ENCODE measurements around the gene FAM53B.

FAM53B gene

GRCh38 chr10:124741922-124742412 lies 2.2 kb downstream of the FAM53B start:
- DNase-seq: peak; percentile 64

- DNase-seq: peak; percentile 85
Measured at GRCh38 chr10:124741281-124741921, 2.8 kb downstream of the FAM53B start.

DNA sequence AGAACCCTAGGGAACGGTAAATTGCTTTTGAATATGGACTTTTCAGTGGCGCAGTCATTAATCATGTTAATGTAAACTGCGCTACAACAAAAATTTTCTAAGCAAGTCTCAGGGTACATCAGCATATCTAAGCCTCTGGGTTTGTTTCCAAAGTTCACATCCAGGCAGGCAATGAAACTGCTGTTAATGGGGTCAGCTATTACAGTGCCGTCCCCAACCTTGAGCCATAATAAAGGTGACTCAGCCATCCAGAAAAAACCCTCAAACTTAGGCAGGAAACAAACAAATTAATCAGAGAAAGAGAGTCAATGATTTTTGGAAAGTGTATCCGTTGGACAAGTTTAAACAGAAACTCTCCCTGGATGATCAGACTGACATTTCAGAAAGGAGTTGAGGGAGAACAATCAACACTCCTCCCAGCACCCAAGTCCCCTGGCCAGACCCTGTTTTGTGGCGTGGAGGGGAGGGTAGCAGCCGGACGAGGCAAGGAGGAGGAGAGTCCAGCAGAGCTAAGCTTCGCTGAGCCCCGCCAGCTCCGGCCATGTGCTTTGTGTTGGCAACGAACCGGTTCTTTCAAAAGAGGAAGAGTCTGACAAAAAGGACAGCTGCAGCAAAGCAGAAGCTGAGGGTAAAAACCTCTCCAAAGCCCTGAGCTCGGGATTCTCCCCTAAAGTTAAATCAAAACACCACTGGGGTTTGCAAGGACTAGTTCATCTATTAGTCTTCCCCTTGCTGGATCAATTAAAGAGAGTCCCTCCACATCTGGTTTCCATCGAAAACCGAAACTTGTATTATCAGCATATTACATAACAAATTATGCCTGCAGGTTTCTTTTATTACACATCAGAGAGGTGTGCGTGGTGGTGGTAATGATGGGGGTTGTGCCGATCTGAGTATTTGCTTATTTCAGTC lies 3.6 kb downstream of the FAM53B start:
- DNase-seq: no peak

DNA sequence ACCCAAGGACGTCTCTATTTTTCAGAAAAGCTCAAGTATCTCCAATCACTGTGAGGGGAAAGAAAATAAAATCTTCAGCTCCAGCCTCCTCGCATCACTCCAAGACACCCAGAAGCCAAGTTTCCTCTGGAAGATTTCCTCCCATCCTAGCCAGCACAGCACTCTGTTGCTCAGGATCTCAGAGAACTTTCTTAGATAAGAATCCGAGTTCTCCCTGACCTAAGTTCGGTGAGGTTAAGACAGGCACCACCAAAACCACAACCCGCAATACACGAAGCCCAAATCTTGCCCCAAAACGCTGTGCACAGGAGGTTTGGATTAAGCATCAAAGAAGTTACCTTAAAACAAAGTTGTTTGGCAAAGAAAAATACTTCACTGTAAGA lies 4.2 kb downstream of the FAM53B start:
- peak; percentile 51 for DNase-seq

GRCh38 chr10:124739119-124739921 lies 4.9 kb downstream of the FAM53B start:
- DNase-seq: no peak

DNA sequence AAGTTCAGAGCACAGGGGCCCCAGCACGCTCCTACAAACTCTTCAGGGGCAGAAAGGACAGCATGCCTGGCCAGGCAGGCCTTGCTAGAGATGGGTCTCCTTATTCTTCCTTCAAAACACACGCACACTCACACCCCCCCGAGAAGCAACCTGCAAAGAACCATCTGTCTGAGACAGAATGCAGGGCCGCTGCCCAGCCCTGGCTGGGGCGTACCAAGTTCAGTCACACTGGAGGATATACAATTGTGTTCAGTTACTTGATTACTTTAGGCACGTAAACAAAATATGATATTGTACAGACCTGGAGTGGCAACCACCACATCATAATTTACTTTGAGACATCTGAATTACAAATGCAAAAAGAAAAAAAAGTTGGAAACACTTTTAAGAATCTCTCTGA lies 5.7 kb downstream of the FAM53B start:
- DNase-seq: peak; percentile 7

DNA sequence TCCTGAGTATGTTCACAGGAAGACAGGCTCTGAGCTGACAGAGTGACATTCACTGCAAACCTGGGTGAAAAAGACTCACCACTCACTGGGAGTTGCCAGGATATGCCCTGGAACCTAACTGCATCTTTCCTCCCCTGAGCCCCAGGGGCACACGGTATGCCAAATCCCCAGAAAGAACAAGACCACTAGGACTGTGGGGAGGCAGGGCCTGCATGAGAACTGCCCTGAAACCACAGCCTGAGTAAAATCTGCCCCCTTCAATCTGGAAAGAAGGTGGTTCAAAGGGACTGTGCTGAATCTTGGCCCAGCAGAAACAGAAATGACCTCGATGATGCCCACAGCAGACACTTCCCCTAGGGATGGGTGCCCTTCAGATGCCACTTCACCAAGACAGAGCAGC lies 6.5 kb downstream of the FAM53B start:
- peak; percentile 12 for DNase-seq

- peak; percentile 48 for DNase-seq
Measured at GRCh38 chr10:124737221-124737620, 7.0 kb downstream of the FAM53B start.

DNA sequence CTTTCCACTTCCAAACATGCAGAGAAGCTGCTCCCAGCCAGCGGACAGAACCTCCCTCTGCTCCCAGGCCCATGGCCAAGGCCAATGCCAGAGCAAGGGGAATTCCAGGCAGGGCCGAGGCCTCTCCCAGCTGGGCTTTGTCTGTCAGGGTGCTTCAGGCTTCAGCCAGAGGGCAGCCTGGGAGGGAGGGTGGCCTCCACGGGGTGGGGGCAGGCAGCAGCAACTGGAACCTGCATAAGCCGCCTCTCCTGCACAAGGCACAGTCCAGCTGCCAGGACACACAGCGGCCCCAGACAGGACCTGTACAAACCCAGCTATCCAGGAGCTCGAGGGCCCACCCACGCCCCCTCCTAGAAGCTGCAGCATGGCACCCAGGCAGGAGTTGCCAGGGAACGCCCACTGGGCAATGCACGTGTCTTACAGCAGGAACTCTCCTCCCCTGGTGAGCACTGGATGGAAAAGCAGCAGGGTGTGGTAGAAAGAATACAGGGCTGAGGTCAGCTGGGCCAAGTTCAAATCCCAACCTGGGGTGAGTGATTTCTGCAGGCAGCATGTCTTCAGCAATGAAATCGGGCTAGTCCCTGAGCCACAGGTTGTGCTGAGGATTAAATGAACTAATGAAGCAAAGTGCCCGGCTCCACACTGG lies 7.6 kb downstream of the FAM53B start:
- peak; percentile 2 for DNase-seq

DNA sequence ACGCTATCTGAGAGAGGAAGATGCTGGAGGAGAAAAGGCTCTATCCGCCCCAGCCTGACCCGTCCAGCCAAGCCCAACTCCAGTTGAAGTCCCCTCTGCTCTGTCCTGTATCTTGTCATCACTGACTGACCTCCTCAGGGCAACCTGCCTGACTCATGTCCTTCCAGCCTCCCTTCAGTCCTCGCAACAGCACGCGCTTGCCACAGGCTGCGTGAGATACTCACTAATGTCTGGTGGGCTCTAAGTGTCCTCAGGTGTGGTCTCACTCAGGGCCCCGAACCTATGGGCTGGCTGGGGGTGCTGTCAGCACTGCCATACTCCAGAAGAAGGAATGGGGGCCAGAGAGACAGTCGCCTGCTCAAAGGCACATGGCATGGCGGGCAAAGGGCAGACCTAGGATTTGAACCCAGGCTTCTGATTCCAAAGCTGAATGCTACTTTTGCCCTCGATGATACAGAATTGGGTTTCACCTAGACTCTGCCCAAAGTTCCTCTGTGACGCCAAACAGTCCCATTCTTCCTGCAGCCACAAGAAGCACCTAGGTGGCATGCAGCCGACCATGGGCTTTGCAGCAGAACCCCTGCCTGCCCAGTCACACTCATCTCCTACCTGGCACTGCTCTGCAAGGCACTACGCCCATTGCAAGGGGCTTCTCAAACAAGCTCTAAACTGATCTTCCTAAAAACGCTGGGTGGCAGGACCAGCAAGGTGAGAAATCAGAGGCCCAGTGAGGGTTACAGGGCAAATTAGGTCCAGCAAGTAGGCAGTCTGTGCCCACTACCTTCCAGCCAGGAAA lies 8.5 kb downstream of the FAM53B start:
- DNase-seq: peak; percentile 2

DNA sequence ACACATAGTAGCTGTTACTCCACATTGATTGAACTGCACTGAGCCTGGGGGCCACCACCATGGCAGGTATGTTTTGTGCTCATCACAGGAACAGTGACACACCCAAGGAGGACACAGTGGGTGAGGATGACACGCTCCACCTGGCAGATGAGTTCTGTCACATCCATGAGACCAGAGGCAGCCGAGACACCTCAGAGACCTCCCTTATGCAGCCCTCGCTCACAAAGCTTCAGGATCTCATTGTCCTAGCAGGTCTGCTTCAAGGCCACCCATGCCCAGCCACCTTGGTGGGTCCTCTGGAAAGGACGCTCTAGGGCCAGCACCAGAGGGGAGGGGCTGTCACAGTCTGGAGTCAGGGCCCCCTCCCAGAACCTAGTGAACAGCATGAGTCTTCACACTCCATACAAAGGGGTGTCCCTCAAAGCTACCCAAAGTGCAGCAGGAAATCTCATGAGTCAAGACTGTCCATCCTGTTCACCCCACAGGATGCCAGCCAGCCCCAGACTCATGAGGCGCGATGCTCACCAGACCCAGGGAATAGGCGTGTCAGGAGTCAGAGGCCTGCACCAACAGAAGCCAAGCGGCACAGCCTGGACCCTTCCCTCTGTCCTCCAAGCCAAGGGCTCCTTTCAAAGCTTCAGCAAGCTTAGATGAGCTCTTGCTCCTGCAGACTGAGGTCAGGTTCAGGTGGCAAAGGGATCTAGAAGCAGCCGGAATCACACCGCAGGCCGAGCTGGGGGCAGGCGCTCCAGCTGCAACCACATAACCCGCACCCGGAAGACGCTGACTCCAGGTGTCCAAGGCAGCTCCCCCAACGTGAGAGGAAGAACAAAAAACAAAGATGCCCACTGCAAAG lies 9.6 kb downstream of the FAM53B start:
- DNase-seq: peak; percentile 71

DNA sequence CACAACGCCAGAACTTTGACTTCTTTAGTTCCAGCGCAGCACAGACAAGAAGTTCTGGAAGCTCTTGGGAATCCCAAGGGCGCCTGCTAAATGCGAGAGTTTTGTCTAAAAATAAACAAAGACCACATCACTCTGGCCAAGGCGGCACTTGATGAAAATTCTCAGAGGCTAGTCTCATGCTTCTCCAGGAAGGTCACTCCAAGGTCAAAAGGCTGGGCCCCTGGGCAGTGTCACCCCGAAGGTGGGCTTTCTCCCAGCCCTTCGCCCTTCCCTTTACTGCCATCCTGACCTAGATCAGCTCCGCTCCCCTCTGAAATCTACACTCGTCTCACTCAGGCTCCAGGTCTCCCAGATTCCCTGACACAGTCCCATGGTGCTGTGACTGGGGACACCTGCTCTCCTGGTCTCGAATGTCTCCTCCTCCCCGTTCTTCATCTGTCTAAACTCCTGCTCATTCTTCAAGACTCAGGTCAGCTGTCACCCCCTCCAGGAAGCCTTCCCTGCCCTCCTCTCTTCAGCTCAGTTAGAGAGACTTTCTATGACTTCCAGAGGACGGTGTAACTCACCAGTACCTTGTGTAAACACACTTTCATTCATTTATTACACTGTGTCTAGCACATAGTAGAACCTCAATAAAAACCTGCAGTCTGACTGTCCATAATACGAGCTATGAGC lies 10.5 kb downstream of the FAM53B start:
- peak; percentile 2 for DNase-seq

DNA sequence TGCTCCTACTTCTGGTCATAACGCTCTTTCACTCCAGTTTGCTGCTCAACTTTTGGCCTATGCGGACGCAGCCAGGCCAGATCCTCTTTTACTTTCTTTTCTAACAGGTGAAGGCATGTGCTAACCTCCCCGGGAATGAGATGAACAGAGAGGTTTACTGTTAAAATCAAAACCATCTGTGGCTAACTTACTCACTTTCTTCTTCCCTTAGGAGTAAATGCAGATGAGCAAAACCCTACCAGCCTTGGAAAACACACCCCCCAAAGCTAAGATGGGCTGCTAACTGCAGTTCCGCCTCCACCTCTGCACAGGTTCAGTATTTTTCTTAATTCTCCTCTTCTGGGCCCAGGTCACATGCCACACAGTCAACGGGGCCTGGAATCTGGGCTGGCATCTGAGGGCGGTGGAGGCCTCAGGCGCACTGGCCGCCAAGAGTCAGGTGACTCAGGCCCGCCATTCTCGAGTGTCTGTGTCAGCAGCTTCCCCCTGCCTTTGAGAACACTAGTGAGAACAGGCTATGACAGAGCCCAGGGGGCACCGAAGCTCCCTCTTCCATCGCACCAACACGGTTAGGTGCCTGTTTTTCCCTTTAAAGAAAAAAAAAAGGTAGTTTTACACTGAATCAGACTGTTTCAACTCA lies 11.1 kb downstream of the FAM53B start:
- peak; percentile 70 for DNase-seq

DNA sequence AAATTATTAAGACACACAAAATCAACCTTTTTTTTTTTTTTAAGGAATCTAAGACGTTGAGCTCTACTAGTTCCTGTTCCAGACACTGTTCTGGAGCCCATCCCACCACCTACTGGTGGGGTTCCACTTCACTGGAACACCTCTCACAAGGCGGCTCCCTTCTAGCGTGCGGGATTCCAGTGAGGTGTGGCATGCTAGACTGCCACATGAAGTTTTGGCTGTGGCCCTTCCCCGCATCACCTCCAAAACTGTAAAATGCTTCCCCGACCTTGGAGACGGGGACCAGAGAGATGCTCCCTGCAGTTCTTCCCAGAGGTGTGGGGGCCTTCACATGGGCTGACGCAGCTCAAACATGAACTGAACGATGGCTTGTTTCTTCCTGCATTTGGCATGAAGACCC lies 12.6 kb downstream of the FAM53B start:
- peak; percentile 2 for DNase-seq

DNA sequence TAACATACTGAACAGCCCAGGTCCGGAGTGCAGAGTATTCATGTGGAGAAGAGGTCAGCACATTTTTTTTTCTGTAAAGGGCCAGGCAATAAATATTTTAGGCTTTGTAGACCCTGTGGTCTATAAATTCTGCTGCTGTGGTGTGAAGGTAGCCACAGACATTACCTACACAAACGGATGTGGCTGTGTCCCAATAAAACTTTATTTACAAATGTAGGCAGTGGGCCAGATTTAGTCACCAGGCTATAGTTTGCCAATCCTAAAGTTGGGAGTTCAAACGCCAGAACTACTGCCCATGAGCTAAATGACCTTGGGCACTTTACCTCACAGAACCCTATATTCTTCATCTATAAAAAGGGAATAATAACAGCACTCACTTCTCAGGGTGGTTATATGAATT lies 13.4 kb downstream of the FAM53B start:
- no peak for DNase-seq

GRCh38 chr10:124728830-124729661 lies 15.1 kb downstream of the FAM53B start:
- no peak for DNase-seq

- peak; percentile 51 for DNase-seq
Measured at GRCh38 chr10:124728071-124728829, 15.9 kb downstream of the FAM53B start.

DNA sequence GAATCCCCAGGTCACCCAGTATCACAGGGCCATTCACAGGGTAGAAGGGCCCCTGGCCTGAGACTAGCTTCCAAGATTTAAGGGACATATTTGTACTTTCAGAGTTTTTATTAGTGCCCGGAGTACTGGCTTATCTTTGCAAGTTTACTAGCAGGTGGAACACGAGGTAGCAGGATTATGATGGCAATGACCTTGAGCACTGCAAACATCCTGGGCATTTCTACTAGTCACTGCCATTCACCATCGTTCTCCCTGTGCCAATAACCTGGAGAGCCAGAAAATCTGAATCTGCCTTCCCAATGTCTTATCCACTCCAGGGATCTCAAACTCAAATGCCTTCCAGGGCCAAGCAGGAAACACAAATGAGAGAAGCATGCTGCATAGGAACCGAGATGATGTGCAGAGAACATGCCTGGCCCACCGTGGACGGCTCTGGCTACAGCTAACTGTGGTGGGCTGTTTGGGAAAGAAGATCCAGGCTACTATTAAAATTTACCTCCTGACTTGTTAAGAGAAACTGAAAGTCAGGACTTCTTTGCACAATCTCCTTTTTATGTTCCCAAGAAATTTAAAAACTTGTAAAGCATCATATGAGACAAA lies 16.7 kb downstream of the FAM53B start:
- DNase-seq: peak; percentile 2
